Progenitor cell of endocrine pancreas (in vitro differentiated cells): ENCODE data around the gene CCDC110. TPM values are rescaled to one million over a fixed set of nuclear protein-coding genes. Genes with fewer than 3 reads are reported as not detected.
"Not testable (repeated sequence)": the region's sequence is repeated elsewhere in the genome, so short reads cannot be mapped to it uniquely, and the experiment has no call there.

ENCODE experiments used
- DNase-seq: peaks from one replicate; pipeline ENCODE4 v3.0.0; 2021; ENCODE audit warnings: low spot score; ENCODE audit not compliant: unreplicated experiment
- H3K27ac Mint-ChIP-seq: 2 replicates; pipeline ENCODE4 v1.8.0; 2021; ENCODE audit warnings: mild to moderate bottlenecking, moderate library complexity, mixed read lengths
- H3K27me3 Mint-ChIP-seq: 2 replicates; pipeline ENCODE4 v1.8.0; 2021; ENCODE audit warnings: mixed read lengths
- H3K36me3 Mint-ChIP-seq: 2 replicates; pipeline ENCODE4 v1.8.0; 2022; ENCODE audit warnings: mixed read lengths; ENCODE audit not compliant: insufficient read depth
- H3K4me1 Mint-ChIP-seq: 2 replicates; pipeline ENCODE4 v1.8.0; 2021; ENCODE audit warnings: low read depth, mixed read lengths
- H3K4me3 Mint-ChIP-seq: 2 replicates; pipeline ENCODE4 v1.8.0; 2021; ENCODE audit warnings: low read depth, mild to moderate bottlenecking, moderate library complexity, mixed read lengths
- H3K9me3 Mint-ChIP-seq: 2 replicates; pipeline ENCODE4 v1.8.0; 2021; ENCODE audit warnings: low read depth, mixed read lengths
- CTCF ChIP-seq: fragments of 200-600 bp; sonication (generic); IDR thresholded peaks from one replicate; pipeline ENCODE4 v1.5.0; 2021; ENCODE audit warnings: antibody characterized with exemption, mild to moderate bottlenecking; ENCODE audit not compliant: unreplicated experiment
- total RNA-seq: library from RNA; stranded (reverse); gene quantifications from 2 replicates; pipeline ENCODE4 v1.2.1, GENCODE V29; 2021

CCDC110 gene
- total RNA-seq, 1 donor from 2014 or later = 3.1 TPM

GRCh38 chr4:185514182-185514697, 42.7 kb upstream of the CCDC110 start:
- H3K4me1 Mint-ChIP-seq = peaks cover 2% of the 10 kb centered on the region
- H3K36me3 Mint-ChIP-seq = no peaks in the 10 kb centered on the region
- no peak overlapping the region for H3K27ac Mint-ChIP-seq
- TF ChIP-seq CTCF = no peak
- DNase-seq = no peak
- peaks cover 3% of the 10 kb centered on the region for H3K9me3 Mint-ChIP-seq
- no peaks in the 10 kb centered on the region for H3K27me3 Mint-ChIP-seq
- no peak overlapping the region for H3K4me3 Mint-ChIP-seq

- H3K9me3 Mint-ChIP-seq = peaks cover 3% of the 10 kb centered on the region
- H3K27ac Mint-ChIP-seq = no peak overlapping the region
- H3K36me3 Mint-ChIP-seq = no peaks in the 10 kb centered on the region
- H3K27me3 Mint-ChIP-seq = no peaks in the 10 kb centered on the region
- no peak for DNase-seq
- H3K4me3 Mint-ChIP-seq = no peak overlapping the region
- peaks cover 2% of the 10 kb centered on the region for H3K4me1 Mint-ChIP-seq
- no peak for TF ChIP-seq CTCF
Observed at GRCh38 chr4:185513489-185514181, 42.1 kb upstream of the CCDC110 start.

DNA sequence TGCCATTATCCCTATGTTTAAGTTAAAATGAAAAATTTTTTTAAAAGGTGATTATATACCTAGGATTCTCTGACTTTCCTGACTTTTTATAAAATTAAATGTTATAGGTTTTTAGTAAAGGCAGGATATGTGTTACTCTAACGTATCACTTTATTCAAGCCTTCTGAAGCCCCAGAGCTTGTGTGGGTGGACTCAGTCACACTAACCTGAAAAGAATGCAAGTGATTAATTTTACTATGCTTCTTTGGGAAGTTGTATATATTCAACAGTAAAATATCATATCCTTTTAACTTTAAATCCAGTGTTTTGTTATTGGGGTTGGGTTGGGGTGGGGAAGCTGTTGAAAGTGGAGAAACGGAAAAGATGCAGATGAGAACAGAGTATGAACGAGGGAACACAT, 41.0 kb upstream of the CCDC110 start:
- Mint-ChIP-seq H3K36me3 (no peaks in the 10 kb centered on the region), H3K4me3 (no peak overlapping the region), H3K27ac (no peak overlapping the region), H3K9me3 (peaks cover 3% of the 10 kb centered on the region), H3K4me1 (peaks cover 2% of the 10 kb centered on the region), H3K27me3 (no peaks in the 10 kb centered on the region)
- no peak for TF ChIP-seq CTCF
- no peak for DNase-seq

DNA sequence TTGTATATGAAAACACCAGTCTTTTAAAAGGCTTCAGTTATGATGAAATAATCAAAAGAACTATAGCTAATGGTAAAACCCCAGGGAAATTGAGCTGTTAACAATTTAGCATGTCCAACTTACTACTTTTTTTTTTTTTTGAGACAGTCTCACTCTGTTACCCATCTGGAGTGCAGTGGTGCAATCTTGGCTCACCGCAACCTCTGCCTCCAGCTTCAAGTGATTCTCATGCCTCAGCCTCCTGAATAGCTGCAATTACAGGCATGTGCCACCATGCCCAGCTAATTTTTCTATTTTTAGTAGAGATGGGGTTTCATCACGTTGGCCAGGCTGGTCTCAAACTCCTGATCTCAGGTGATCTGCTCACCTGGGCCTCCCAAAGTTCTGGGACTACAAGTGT, 39.7 kb upstream of the CCDC110 start:
- DNase-seq, H3K27me3 Mint-ChIP-seq, H3K4me1 Mint-ChIP-seq, H3K4me3 Mint-ChIP-seq, H3K27ac Mint-ChIP-seq, H3K36me3 Mint-ChIP-seq, H3K9me3 Mint-ChIP-seq: not testable (repeated sequence)

DNA sequence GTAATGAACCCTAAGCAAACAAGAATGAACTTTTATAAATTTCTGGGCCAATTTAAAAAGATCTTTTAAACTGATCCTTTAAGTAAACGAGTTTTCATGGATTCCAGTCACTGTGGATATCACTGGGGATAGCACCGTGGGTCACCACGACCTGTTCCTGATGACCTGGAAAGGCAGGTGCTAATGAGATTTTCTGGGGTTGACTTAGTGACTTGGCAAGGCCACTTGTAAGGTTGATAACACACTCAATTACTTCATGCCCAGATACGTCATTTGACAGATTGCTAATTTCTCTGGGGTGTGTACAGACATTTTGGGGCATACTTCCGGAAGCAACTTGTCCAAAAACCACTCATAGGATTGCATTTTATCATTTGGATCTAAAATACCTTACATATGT, 39.3 kb upstream of the CCDC110 start:
- H3K27ac Mint-ChIP-seq = no peak overlapping the region
- peaks cover 3% of the 10 kb centered on the region for H3K9me3 Mint-ChIP-seq
- no peaks in the 10 kb centered on the region for H3K27me3 Mint-ChIP-seq
- no peak for DNase-seq
- no peak for TF ChIP-seq CTCF
- no peaks in the 10 kb centered on the region for H3K36me3 Mint-ChIP-seq
- no peak overlapping the region for H3K4me3 Mint-ChIP-seq
- H3K4me1 Mint-ChIP-seq = peaks cover 2% of the 10 kb centered on the region

DNA sequence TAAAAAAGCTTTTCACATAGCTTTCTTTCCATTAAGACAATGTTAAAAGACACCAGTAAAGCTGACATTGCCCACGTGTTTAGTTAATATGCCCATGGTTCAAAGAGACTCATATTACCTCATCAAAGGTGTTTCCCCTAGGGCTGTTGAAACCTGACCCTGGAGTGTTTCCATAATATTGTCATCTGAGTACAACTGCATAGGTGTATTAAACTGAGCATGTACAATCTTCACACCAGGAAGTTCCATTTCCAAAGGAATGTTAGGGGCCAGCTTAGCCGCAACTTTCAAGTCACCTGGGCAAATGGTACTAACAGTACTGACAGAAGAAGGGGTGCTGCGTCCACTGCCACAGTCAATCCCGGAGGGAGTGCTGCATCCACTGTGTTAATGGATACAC, 36.6 kb upstream of the CCDC110 start:
- H3K27me3 Mint-ChIP-seq = no peaks in the 10 kb centered on the region
- no peak overlapping the region for H3K27ac Mint-ChIP-seq
- TF ChIP-seq CTCF = no peak
- H3K9me3 Mint-ChIP-seq = peaks cover 3% of the 10 kb centered on the region
- no peak for DNase-seq
- no peaks in the 10 kb centered on the region for H3K36me3 Mint-ChIP-seq
- H3K4me1 Mint-ChIP-seq = no peaks in the 10 kb centered on the region
- H3K4me3 Mint-ChIP-seq = no peak overlapping the region
